HG03139 (cell line): ENCODE results near the gene PACRG.

Source experiments
- ATAC-seq: cut with Tn5 transposase; IDR thresholded peaks from one replicate; pipeline ENCODE4 v1.9.1; 2021; ENCODE audit not compliant: unreplicated experiment

The PACRG gene

GRCh38 chr6:162709431-162709830 lies 18.3 kb upstream of the PACRG start:
- ATAC-seq: no peak

GRCh38 chr6:162710419-162710818 lies 17.4 kb upstream of the PACRG start:
- no peak for ATAC-seq

GRCh38 chr6:162710936-162711335 lies 16.8 kb upstream of the PACRG start:
- no peak for ATAC-seq

GRCh38 chr6:162711376-162711775 lies 16.4 kb upstream of the PACRG start:
- no peak for ATAC-seq

- ATAC-seq: no peak
Measured at GRCh38 chr6:162712694-162713093, 15.1 kb upstream of the PACRG start.

GRCh38 chr6:162713974-162714780 lies 13.6 kb upstream of the PACRG start:
- ATAC-seq: no peak

- no peak for ATAC-seq
Measured at GRCh38 chr6:162715601-162716000, 12.2 kb upstream of the PACRG start.

DNA sequence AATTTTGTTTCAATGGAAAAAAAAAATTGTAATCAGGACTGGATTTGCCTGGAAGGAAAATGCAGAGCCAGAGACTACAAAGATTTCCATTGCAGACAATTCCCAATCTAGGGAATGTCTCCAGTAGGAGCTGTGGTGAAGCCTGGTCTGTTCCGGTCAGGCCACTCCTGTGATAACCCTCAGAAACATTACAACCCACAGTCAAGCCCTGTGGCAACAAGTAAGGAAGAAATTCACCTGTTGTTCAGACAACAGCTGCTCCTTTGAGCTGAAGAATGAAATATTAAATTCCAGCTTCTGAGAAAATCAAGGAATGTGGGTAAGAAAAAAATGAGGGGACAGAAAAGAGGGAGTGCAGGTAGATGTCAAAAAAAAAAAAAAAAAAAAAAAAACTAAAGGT lies 8.2 kb upstream of the PACRG start:
- no peak for ATAC-seq

GRCh38 chr6:162721404-162721687 lies 6.4 kb upstream of the PACRG start:
- no peak for ATAC-seq

GRCh38 chr6:162722226-162722625 lies 5.5 kb upstream of the PACRG start:
- no peak for ATAC-seq

GRCh38 chr6:162722633-162723032 lies 5.1 kb upstream of the PACRG start:
- ATAC-seq: no peak

GRCh38 chr6:162726947-162727321 lies 840 bp upstream of the PACRG start:
- ATAC-seq: no peak

DNA sequence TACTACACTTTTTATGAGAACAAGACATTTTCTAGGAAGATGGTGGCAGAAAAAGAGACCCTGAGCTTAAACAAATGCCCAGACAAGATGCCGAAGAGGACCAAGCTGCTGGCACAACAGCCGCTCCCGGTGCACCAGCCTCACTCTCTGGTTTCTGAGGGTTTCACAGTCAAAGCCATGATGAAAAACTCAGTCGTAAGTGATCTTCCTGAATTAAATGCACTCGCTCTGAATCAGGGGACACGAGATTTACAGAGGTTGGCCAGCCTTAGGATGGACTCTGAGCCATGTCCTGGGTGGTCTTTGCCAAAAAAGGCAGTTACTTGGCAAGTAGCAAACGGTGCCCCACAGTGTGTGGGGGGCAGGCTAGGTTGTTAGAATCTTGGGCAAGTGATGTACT lies 423 bp downstream of the PACRG start:
- ATAC-seq: no peak

GRCh38 chr6:162728706-162729105 lies 932 bp downstream of the PACRG start:
- no peak for ATAC-seq

DNA sequence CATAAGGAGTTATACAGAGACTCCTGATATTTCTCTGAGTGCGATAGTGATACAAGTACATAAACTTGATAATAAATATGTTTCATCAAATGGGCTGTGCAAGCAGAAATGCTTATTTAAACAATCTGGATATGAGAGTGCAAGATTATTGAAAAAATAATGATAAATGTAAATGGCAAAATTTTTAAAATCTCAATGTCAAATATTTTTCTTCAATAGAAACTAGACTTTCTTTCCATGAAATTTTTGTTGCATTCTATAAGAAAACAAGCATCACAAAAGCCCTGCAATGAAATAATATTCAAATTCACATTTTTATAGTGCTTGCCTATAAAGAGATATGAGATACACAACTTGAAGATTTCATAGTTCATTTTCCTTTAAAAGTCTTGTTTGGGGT lies 2.7 kb downstream of the PACRG start:
- ATAC-seq: no peak

DNA sequence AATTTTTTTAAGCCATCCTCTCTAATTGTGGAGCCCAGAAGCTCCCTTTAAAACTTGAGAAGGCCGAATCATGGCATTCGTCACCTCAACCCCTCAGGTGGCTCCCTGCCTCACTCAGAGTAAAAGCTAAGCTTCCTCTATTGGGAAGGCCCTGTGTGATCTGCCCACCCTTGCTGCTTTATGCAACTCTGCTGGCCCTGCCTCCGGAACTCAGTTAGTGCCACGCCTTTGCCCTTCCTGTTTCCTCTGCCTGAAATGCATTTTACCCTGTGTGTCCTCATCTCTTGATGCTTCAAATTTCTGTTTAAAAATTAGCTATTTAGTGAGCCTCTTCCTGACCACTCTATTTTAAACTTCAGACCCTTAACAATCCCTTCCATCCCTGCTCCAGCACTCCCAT lies 5.7 kb downstream of the PACRG start:
- no peak for ATAC-seq

DNA sequence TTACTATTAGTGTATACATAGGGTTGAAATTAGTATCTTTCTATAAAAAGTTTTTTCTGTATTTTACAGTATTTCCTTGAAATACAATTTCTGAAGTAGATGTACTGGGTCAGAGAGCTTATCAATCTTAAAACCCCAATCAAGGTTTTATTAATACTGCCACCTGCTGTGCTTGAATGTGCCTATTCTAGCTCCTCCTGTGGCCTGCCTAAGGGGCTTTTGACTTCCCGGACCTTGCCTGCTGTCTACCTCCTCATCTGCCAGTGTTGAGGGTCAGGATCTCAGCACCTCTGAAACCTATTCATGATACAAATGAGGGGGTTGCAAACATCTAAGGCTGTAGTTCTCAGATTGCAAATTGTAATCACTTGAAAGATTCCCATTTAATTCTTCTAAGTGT lies 9.2 kb downstream of the PACRG start:
- ATAC-seq: no peak

GRCh38 chr6:162750776-162751175 lies 23.0 kb downstream of the PACRG start:
- ATAC-seq: no peak

- no peak for ATAC-seq
Measured at GRCh38 chr6:162751211-162751859, 23.6 kb downstream of the PACRG start.

DNA sequence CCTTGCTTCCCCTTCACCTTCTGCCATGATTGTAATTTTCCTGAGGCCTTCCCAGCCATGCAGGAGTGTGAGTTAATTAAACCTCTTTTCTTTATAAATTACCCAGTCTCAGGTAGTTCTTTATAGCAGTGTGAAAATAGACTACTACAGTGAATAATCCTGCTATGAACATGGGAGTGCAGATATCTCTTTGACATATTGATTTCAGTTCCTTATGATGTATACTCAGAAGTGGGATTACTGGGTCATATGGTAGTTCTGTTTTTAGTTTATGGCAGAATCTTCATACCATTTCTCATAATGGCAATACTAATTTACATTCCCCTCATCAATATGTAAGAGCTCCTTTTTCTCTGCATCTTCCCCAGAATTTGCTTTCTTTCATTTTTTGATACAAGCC lies 26.0 kb downstream of the PACRG start:
- no peak for ATAC-seq

DNA sequence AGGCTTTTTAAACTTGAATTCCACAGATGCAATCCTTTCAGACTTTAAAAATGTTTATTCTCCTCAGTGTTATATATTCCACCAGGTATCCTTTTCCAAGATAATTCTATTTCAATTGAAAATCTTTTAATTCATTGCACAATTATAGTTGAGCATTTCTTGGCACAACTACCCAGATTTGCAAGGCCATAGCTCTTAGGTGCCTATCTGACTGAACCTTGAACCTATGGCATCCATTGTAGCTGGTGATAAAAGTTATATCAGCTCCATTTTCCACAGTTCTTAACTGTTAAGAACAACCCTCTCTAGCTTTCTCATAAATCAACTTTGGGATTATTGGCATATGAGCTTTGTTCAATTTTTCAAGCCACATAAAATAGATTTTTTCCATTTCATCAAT lies 42.4 kb downstream of the PACRG start:
- no peak for ATAC-seq

DNA sequence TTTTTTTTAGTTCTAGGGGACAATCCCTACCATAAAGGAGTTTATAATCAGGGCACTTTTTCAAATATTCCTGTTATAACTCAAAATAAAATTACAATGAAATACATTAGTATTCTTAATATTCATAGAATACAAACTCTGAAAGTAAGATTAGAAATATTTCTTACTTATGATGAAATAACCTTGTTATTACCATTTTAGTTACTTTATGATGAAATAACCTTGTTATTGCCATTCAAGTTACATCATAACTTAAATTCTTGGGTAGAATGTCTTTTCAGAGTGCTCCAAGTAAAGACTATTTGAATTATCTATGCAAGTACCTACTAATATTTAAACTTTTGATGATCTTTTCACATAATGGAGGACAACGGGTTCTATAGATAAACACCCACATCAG lies 43.2 kb downstream of the PACRG start:
- no peak for ATAC-seq

DNA sequence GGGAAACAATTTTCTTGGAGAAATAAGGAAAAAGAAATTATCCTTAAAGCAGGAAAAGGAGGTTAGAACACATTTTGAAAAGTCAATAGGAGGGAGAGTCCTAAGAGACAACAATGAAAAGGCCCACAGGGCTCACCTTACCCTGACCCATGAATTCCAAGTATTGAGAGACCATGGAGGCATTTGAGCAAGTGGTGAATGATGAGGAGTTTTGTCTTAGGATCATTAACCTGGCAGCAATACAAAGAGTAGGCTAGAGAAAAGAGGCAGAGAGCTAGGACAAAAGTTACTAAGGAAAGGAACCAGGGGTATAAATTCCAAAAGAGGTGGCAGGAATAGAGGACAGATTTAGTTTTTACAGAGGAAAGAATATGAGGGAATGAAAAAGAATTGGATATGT lies 44.7 kb downstream of the PACRG start:
- ATAC-seq: no peak
